ENCODE results near the gene ABCA6. TPM values are rescaled to one million over a fixed set of nuclear protein-coding genes. Genes with fewer than 3 reads are reported as not detected.

ABCA6 gene
- total RNA-seq, 2 experiments from 2014 or later, result 5.2 to 26.5 TPM

GRCh38 chr17:69166957-69167356 is 25.3 kb upstream of the ABCA6 start:
- peaks cover 7% of the 10 kb centered on the region; the same call in 1 of the 2 replicates for H3K9me3 ChIP-seq (ENCODE audit: low read length)
- POLR2A ChIA-PET, result interaction anchor here (0.6 kb wide), 2 partner anchors 65 to 774 kb away, joined by 3 read pairs; no protein-coding TSS in a partner anchor
- H3K9me2 ChIP-seq (ENCODE audit: insufficient read depth, low read length), result no peaks in the 10 kb centered on the region
- H3K36me3 ChIP-seq (ENCODE audit: insufficient read depth, low read length), result no peaks in the 10 kb centered on the region
- no peak overlapping the region for H3K27ac ChIP-seq (ENCODE audit: low read depth, low read length, poor library complexity, severe bottlenecking)
- no peaks in the 10 kb centered on the region for H3K79me2 ChIP-seq (ENCODE audit: insufficient read depth, low read depth, low read length)
- BruUV-seq (replicated peaks), result no TSS peak
- DNase-seq (ENCODE audit: low spot score), result no peak
- TF ChIP-seq EZH2phosphoT487 (IDR thresholded peaks at IDR 0.05; ENCODE audit: borderline replicate concordance, low read depth, low read length) (no peak), CTCF (conservative IDR thresholded peaks at IDR 0.05; ENCODE audit: low read length) (no peak)
- no peak overlapping the region for H3K4me2 ChIP-seq (ENCODE audit: low read length)
- H3K4me3 ChIP-seq (ENCODE audit: low read depth, low read length, poor library complexity, severe bottlenecking), result no peak overlapping the region
- peaks cover 12% of the 10 kb centered on the region for H3K4me1 ChIP-seq (ENCODE audit: insufficient read depth, low read length, poor library complexity, severe bottlenecking)
- intact Hi-C loops (cut with micrococcal nuclease; ENCODE audit: unreplicated experiment), result no loop called here
- no peaks in the 10 kb centered on the region for H4K20me1 ChIP-seq (ENCODE audit: insufficient read depth, low read length)
- CTCF ChIA-PET (ENCODE audit: unreplicated experiment), result no interaction called here
- no peak overlapping the region for H2AFZ ChIP-seq (ENCODE audit: low read length)

GRCh38 chr17:69164206-69164605 is 22.5 kb upstream of the ABCA6 start:
- intact Hi-C loops (cut with micrococcal nuclease; ENCODE audit: unreplicated experiment), result no loop called here
- Histone ChIP-seq H3K79me2 (ENCODE audit: insufficient read depth, low read depth, low read length) (no peaks in the 10 kb centered on the region), H3K9me2 (ENCODE audit: insufficient read depth, low read length) (no peaks in the 10 kb centered on the region), H3K4me2 (ENCODE audit: low read length) (no peak overlapping the region), H4K20me1 (ENCODE audit: insufficient read depth, low read length) (no peaks in the 10 kb centered on the region), H3K4me3 (ENCODE audit: low read depth, low read length, poor library complexity, severe bottlenecking) (no peak overlapping the region), H3K36me3 (ENCODE audit: insufficient read depth, low read length) (no peaks in the 10 kb centered on the region), H3K27ac (ENCODE audit: low read depth, low read length, poor library complexity, severe bottlenecking) (no peak overlapping the region), H3K9me3 (ENCODE audit: low read length) (peaks cover 2% of the 10 kb centered on the region; the same call in 1 of the 2 replicates), H2AFZ (ENCODE audit: low read length) (no peak overlapping the region), H3K4me1 (ENCODE audit: insufficient read depth, low read length, poor library complexity, severe bottlenecking) (no peaks in the 10 kb centered on the region)
- POLR2A ChIA-PET, result no interaction called here
- no peak for DNase-seq (ENCODE audit: low spot score)
- CTCF ChIA-PET (ENCODE audit: unreplicated experiment), result no interaction called here
- no TSS peak for BruUV-seq (replicated peaks)
- no peak for TF ChIP-seq EZH2phosphoT487 (IDR thresholded peaks at IDR 0.05; ENCODE audit: borderline replicate concordance, low read depth, low read length)
- no peak for TF ChIP-seq CTCF (conservative IDR thresholded peaks at IDR 0.05; ENCODE audit: low read length)

- ChIA-PET CTCF (ENCODE audit: unreplicated experiment) (no interaction called here), POLR2A (interaction anchor here (1.0 to 1.5 kb wide), 2 partner anchors 12 to 19 kb away, joined by 3 to 4 read pairs; no protein-coding TSS in a partner anchor)
- H3K4me2 ChIP-seq (ENCODE audit: low read length), result no peak overlapping the region
- TF ChIP-seq CTCF (conservative IDR thresholded peaks at IDR 0.05; ENCODE audit: low read length) (no peak), EZH2phosphoT487 (IDR thresholded peaks at IDR 0.05; ENCODE audit: borderline replicate concordance, low read depth, low read length) (no peak)
- no peak overlapping the region for H3K27ac ChIP-seq (ENCODE audit: low read depth, low read length, poor library complexity, severe bottlenecking)
- BruUV-seq (replicated peaks), result no TSS peak
- H3K4me3 ChIP-seq (ENCODE audit: low read depth, low read length, poor library complexity, severe bottlenecking), result no peak overlapping the region
- intact Hi-C loops (cut with micrococcal nuclease; ENCODE audit: unreplicated experiment), result no loop called here
- no peaks in the 10 kb centered on the region for H3K36me3 ChIP-seq (ENCODE audit: insufficient read depth, low read length)
- DNase-seq (ENCODE audit: low spot score), result no peak
- H2AFZ ChIP-seq (ENCODE audit: low read length), result no peak overlapping the region
- no peaks in the 10 kb centered on the region for H3K9me2 ChIP-seq (ENCODE audit: insufficient read depth, low read length)
- no peaks in the 10 kb centered on the region for H3K4me1 ChIP-seq (ENCODE audit: insufficient read depth, low read length, poor library complexity, severe bottlenecking)
- no peaks in the 10 kb centered on the region for H3K79me2 ChIP-seq (ENCODE audit: insufficient read depth, low read depth, low read length)
- no peaks in the 10 kb centered on the region for H4K20me1 ChIP-seq (ENCODE audit: insufficient read depth, low read length)
- no peaks in the 10 kb centered on the region for H3K9me3 ChIP-seq (ENCODE audit: low read length)
Measured at GRCh38 chr17:69159418-69159817, 17.7 kb upstream of the ABCA6 start.
